WERI-Rb-1 (cell line): ENCODE results near the gene TOMM20L.

Source experiments
- DNase-seq: peaks from one replicate; pipeline ENCODE4 v3.0.0-alpha.2; 2020
- H3K27ac ChIP-seq: fragments of 250-450 bp; sonication (Bioruptor Pico); 2 replicates; pipeline ENCODE4 v1.5.1; 2020; ENCODE audit warnings: mild to moderate bottlenecking, moderate library complexity
- H3K27me3 ChIP-seq: fragments of 250-450 bp; sonication (Bioruptor Pico); 2 replicates; pipeline ENCODE4 v1.5.1; 2021; ENCODE audit warnings: mild to moderate bottlenecking, low read depth, moderate library complexity; ENCODE audit not compliant: insufficient read depth, severe bottlenecking
- H3K36me3 ChIP-seq: fragments of 250-450 bp; sonication (Bioruptor Pico); 2 replicates; pipeline ENCODE4 v1.5.1; 2020; ENCODE audit warnings: mild to moderate bottlenecking, moderate library complexity
- H3K4me3 ChIP-seq: 2 replicates; pipeline ENCODE4 v1.5.1; 2011; ENCODE audit warnings: low read depth, mild to moderate bottlenecking, control low read depth, low read length
- H3K9me3 ChIP-seq: fragments of 250-450 bp; sonication (Bioruptor Pico); 2 replicates; pipeline ENCODE4 v1.5.1; 2021; ENCODE audit warnings: mild to moderate bottlenecking, moderate library complexity; ENCODE audit not compliant: severe bottlenecking
- TF ChIP-seq, protein P1 (sequence below): IDR thresholded peaks from 2 replicates; pipeline ENCODE4 v1.5.1; 2011; ENCODE audit warnings: low read depth, mild to moderate bottlenecking, control low read depth, inconsistent platforms, low read length

The TOMM20L gene

DNA sequence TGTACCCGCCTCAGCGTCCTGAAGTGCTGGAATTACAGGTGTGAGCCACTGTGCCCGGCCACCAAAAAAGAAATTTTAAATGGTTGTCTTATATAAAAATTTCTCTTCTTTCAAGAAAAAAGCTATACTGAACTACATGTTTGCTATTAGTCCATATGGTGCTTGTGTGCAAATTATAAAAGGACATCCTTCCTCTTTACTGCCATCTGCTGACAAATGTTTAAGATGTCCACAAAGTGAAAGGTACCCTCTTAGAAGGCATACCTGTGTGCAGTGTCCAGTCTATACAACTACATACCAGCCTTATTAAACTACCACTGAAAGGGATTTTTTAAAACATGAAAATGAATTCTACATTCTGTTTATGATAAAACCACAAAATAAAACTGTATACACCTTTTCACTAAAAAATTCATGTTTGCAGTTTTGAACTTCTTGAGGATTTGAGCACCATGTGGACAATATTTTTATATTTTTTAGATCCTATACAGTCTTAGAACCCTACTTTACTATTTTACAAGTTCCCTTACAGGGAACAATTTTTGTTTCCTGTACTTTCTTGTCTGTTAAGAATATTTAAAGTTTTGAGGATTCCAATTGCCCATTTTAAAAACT is 32.8 kb upstream of the TOMM20L start:
- no peak for DNase-seq
- no peak overlapping the region for H3K27ac ChIP-seq
- no peak overlapping the region for H3K4me3 ChIP-seq
- H3K27me3 ChIP-seq = no peaks in the 10 kb centered on the region
- H3K9me3 ChIP-seq = no peaks in the 10 kb centered on the region
- peaks cover 40% of the 10 kb centered on the region for H3K36me3 ChIP-seq
- TF ChIP-seq, protein P1, sequence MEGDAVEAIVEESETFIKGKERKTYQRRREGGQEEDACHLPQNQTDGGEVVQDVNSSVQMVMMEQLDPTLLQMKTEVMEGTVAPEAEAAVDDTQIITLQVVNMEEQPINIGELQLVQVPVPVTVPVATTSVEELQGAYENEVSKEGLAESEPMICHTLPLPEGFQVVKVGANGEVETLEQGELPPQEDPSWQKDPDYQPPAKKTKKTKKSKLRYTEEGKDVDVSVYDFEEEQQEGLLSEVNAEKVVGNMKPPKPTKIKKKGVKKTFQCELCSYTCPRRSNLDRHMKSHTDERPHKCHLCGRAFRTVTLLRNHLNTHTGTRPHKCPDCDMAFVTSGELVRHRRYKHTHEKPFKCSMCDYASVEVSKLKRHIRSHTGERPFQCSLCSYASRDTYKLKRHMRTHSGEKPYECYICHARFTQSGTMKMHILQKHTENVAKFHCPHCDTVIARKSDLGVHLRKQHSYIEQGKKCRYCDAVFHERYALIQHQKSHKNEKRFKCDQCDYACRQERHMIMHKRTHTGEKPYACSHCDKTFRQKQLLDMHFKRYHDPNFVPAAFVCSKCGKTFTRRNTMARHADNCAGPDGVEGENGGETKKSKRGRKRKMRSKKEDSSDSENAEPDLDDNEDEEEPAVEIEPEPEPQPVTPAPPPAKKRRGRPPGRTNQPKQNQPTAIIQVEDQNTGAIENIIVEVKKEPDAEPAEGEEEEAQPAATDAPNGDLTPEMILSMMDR = no peak

DNA sequence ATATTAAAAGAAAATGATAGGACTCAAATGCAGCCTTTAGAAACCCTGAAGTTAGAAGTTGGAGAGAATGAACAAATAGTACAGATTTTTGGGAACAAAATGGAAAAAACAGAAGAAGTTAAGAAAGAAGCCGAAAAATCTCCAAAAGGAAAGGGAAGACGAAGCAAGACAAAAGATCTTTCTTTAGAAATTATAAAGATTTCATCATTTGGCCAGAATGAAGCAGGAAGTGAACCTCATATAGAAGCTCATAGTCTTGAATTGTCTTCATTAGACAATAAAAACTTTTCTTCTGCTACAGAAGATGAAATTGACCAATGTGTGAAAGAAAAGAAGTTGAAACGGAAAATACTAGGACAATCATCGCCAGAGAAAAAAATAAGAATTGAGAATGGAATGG is 31.4 kb upstream of the TOMM20L start:
- Histone ChIP-seq H3K36me3 (peaks cover 42% of the 10 kb centered on the region), H3K27me3 (no peaks in the 10 kb centered on the region), H3K4me3 (no peak overlapping the region), H3K9me3 (no peaks in the 10 kb centered on the region), H3K27ac (no peak overlapping the region)
- TF ChIP-seq, protein P1 = no peak
- DNase-seq = no peak

DNA sequence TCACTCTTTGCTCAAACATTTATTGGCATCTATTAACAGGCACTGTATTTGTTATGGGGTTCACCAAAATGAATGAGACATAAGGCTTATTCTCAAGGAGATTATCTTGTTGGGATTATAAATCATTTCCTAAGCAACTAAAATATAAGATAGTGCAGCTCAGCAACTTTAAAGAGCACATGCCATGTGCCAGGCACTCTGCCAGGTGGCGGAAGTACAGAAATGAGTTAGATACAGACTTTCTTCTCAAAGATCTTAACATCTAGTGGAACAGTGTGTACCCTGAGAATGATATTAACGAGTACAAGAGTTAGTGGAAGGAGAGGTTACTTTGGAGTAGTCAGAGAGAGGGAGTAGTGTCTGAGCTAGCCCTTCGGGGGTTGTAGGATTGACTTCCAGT is 28.4 kb upstream of the TOMM20L start:
- Histone ChIP-seq H3K36me3 (peaks cover 33% of the 10 kb centered on the region), H3K27me3 (no peaks in the 10 kb centered on the region), H3K27ac (peak overlapping the region; percentile 62), H3K4me3 (no peak overlapping the region), H3K9me3 (no peaks in the 10 kb centered on the region)
- TF ChIP-seq, protein P1 = no peak
- no peak for DNase-seq

DNA sequence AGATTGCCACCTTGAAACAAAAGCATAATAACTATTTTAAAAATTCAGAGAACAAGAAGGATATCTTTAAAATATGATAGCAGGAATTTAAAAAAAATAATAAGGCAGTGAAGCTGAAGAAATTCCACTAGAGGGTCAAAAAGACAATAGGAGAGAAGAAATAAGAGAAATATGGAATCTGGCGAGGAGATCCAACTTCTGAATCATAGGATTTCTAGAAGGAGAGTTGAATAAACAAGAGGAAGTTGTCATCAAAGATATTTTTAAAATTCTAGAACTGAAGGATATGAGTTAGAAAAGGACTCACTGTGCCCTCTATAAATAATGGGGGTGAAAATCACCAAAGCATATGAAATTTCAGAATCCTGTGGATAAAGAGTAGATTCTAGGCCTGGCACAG is 26.8 kb upstream of the TOMM20L start:
- DNase-seq = no peak
- TF ChIP-seq, protein P1 = no peak
- Histone ChIP-seq H3K4me3 (no peak overlapping the region), H3K9me3 (no peaks in the 10 kb centered on the region), H3K27me3 (no peaks in the 10 kb centered on the region), H3K27ac (no peak overlapping the region), H3K36me3 (peaks cover 36% of the 10 kb centered on the region)

DNA sequence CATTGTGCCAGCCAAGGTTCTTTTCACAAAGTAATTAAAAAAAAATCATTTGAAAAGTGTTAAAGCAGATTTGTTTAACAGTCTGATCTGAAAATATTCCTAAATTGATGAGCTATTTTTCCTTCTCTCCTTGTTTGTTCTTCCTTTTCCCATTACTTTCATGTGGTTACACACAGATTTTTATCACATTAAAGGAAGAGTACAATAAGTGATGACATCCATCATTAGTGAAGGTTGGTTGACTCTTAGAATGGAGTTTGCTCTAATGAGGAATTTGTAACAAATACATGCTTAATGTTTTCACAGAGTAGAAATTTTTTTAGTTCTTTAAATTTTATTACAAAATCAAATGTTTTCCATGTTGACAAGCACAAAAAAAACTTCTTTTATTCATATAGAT is 18.9 kb upstream of the TOMM20L start:
- Histone ChIP-seq H3K36me3 (peaks cover 4% of the 10 kb centered on the region), H3K4me3 (no peak overlapping the region), H3K27me3 (no peaks in the 10 kb centered on the region), H3K9me3 (no peaks in the 10 kb centered on the region), H3K27ac (no peak overlapping the region)
- DNase-seq = no peak
- TF ChIP-seq, protein P1 = no peak

DNA sequence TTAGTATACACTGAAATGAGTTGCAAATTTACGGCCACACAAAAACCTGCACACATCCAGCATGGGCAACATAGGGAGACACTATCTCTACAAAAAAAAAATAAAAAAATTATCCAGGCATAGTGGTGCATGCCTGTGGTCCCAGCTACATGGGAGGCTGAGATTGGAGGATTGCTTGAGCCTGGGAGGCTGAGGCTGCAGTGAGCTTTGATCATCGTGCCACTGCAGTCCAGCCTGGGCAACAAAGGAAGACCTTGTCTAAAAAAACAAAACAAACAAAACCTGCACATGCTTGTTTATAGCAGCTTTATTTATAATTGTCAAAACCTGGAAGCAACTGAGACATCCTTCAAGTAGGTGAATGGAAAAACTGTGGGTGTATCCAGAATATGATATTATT is 4.9 kb upstream of the TOMM20L start:
- Histone ChIP-seq H3K27ac (no peak overlapping the region), H3K4me3 (no peak overlapping the region), H3K27me3 (no peaks in the 10 kb centered on the region), H3K36me3 (no peaks in the 10 kb centered on the region), H3K9me3 (no peaks in the 10 kb centered on the region)
- TF ChIP-seq, protein P1 = no peak
- no peak for DNase-seq
